GF-D8 (cell line): ENCODE results near the gene ALG1.
"Not testable (repeated sequence)": the region's sequence is repeated elsewhere in the genome, so short reads cannot be mapped to it uniquely, and the experiment has no call there.

Experiments
- DNase-seq: peaks from one replicate; lab custom pipeline; 2025; lab: John Stamatoyannopoulos, UW

Gene ALG1

GRCh38 chr16:5075637-5076036, 4.0 kb downstream of the ALG1 start:
- DNase-seq: no peak

GRCh38 chr16:5077304-5077703, 5.7 kb downstream of the ALG1 start:
- no peak for DNase-seq

GRCh38 chr16:5078626-5079025, 7.0 kb downstream of the ALG1 start:
- DNase-seq: no peak

GRCh38 chr16:5080461-5080860, 8.8 kb downstream of the ALG1 start:
- not testable (repeated sequence) for DNase-seq

GRCh38 chr16:5080996-5081395, 9.4 kb downstream of the ALG1 start:
- DNase-seq: not testable (repeated sequence)

GRCh38 chr16:5083646-5084045, 12.0 kb downstream of the ALG1 start:
- DNase-seq: not testable (repeated sequence)

GRCh38 chr16:5084099-5084731, 12.6 kb downstream of the ALG1 start:
- not testable (repeated sequence) for DNase-seq

- not testable (repeated sequence) for DNase-seq
Measured at GRCh38 chr16:5084802-5085201, 13.2 kb downstream of the ALG1 start.

- DNase-seq: not testable (repeated sequence)
Measured at GRCh38 chr16:5085716-5086115, 14.1 kb downstream of the ALG1 start.

- DNase-seq: not testable (repeated sequence)
Measured at GRCh38 chr16:5088086-5088790, 16.6 kb downstream of the ALG1 start.

GRCh38 chr16:5088936-5089335, 17.3 kb downstream of the ALG1 start:
- DNase-seq: not testable (repeated sequence)

GRCh38 chr16:5089911-5090555, 18.4 kb downstream of the ALG1 start:
- not testable (repeated sequence) for DNase-seq

GRCh38 chr16:5090592-5090991, 18.9 kb downstream of the ALG1 start:
- DNase-seq: not testable (repeated sequence)

GRCh38 chr16:5093081-5093480, 21.4 kb downstream of the ALG1 start:
- DNase-seq: not testable (repeated sequence)

GRCh38 chr16:5093746-5094145, 22.1 kb downstream of the ALG1 start:
- DNase-seq: not testable (repeated sequence)

- DNase-seq: not testable (repeated sequence)
Measured at GRCh38 chr16:5095145-5095830, 23.6 kb downstream of the ALG1 start.

- not testable (repeated sequence) for DNase-seq
Measured at GRCh38 chr16:5096437-5097060, 24.9 kb downstream of the ALG1 start.

- DNase-seq: not testable (repeated sequence)
Measured at GRCh38 chr16:5097061-5097469, 25.4 kb downstream of the ALG1 start.

- peak; percentile 97 for DNase-seq
Measured at GRCh38 chr16:5097470-5098220, 26.0 kb downstream of the ALG1 start, which contains the start of gene EEF2KMT. EEF2KMT (minus strand) TSS chr16:5097795; CDS start chr16:5097739, 56 bp downstream.

- DNase-seq: not testable (repeated sequence)
Measured at GRCh38 chr16:5098221-5099159, 26.8 kb downstream of the ALG1 start.
